Measurements from ENCODE around the gene BMPR1B.

BMPR1B gene

GRCh38 chr4:94759767-94760211, 2.0 kb downstream of the BMPR1B start:
- ChIA-PET POLR2A (no interaction called here), CTCF (no interaction called here)
- no peak overlapping the region for H3K4me3 ChIP-seq (ENCODE audit: low read depth, low read length)
- no peaks in the 10 kb centered on the region for H3K36me3 ChIP-seq (ENCODE audit: control insufficient read depth in 2 of 2, insufficient read depth in 1 of 2, low read length in 2 of 2)
- H3K9me3 ChIP-seq (ENCODE audit: control insufficient read depth, insufficient read depth, low read depth, low read length), result no peaks in the 10 kb centered on the region
- no peak overlapping the region for H3K27ac ChIP-seq (ENCODE audit: extremely low read depth, low read depth, low read length)
- H3K4me1 ChIP-seq (ENCODE audit: control insufficient read depth, insufficient read depth, low read length), result peaks cover 2% of the 10 kb centered on the region; the same call in 1 of the 2 replicates
- TF ChIP-seq ZNF324 (tag by site-specific recombination; IDR thresholded peaks at IDR 0.05) (no peak), ZBTB48 (tag by site-specific recombination; IDR thresholded peaks at IDR 0.05) (no peak; the same call in 1 of the 2 replicates), ZNF121 (tag by site-specific recombination; IDR thresholded peaks at IDR 0.05) (no peak), ZNF37A (tag by site-specific recombination; IDR thresholded peaks at IDR 0.05) (no peak), ZNF610 (tag by site-specific recombination; IDR thresholded peaks at IDR 0.05; ENCODE audit: borderline replicate concordance) (no peak), ZBTB8A (tag by site-specific recombination; IDR thresholded peaks at IDR 0.05) (no peak), ZNF843 (tag by site-specific recombination; IDR thresholded peaks at IDR 0.05) (peak; percentile 84), ZNF48 (tag by site-specific recombination; IDR thresholded peaks at IDR 0.05) (no peak), ZNF223 (tag by site-specific recombination; IDR thresholded peaks at IDR 0.05) (no peak), ZBTB7A (tag by site-specific recombination; IDR thresholded peaks at IDR 0.05; ENCODE audit: low read depth) (no peak), ZNF221 (tag by site-specific recombination; IDR thresholded peaks at IDR 0.05; ENCODE audit: borderline replicate concordance) (no peak), ZNF561 (tag by site-specific recombination; IDR thresholded peaks at IDR 0.05; ENCODE audit: borderline replicate concordance) (no peak), ZNF707 (tag by site-specific recombination; IDR thresholded peaks at IDR 0.05) (no peak), ZNF776 (tag by site-specific recombination; IDR thresholded peaks at IDR 0.05; ENCODE audit: borderline replicate concordance) (no peak), HOXC10 (CRISPR knock-in tag; IDR thresholded peaks at IDR 0.05) (no peak), FEZF1 (tag by site-specific recombination; IDR thresholded peaks at IDR 0.05) (peak; percentile 81), ZSCAN18 (tag by site-specific recombination; IDR thresholded peaks at IDR 0.05) (no peak), OSR2 (tag by site-specific recombination; IDR thresholded peaks at IDR 0.05) (peak; percentile 58), PRDM6 (tag by site-specific recombination; IDR thresholded peaks at IDR 0.05) (peak; percentile 96), GLIS2 (tag by site-specific recombination; IDR thresholded peaks at IDR 0.05) (peak; percentile 31; the same call in 1 of the 2 replicates), ZNF629 (tag by site-specific recombination; IDR thresholded peaks at IDR 0.05) (peak; percentile 36; the same call in 1 of the 2 replicates), SP2 (tag by site-specific recombination; IDR thresholded peaks at IDR 0.05) (no peak), ZNF211 (tag by site-specific recombination; IDR thresholded peaks at IDR 0.05; ENCODE audit: low read depth) (no peak), CTCF (tag by site-specific recombination; IDR thresholded peaks at IDR 0.05) (no peak)
- TF ChIP-seq, protein P1, sequence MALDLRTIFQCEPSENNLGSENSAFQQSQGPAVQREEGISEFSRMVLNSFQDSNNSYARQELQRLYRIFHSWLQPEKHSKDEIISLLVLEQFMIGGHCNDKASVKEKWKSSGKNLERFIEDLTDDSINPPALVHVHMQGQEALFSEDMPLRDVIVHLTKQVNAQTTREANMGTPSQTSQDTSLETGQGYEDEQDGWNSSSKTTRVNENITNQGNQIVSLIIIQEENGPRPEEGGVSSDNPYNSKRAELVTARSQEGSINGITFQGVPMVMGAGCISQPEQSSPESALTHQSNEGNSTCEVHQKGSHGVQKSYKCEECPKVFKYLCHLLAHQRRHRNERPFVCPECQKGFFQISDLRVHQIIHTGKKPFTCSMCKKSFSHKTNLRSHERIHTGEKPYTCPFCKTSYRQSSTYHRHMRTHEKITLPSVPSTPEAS (tag by site-specific recombination; IDR thresholded peaks at IDR 0.05), result no peak
- TF ChIP-seq, protein P2, sequence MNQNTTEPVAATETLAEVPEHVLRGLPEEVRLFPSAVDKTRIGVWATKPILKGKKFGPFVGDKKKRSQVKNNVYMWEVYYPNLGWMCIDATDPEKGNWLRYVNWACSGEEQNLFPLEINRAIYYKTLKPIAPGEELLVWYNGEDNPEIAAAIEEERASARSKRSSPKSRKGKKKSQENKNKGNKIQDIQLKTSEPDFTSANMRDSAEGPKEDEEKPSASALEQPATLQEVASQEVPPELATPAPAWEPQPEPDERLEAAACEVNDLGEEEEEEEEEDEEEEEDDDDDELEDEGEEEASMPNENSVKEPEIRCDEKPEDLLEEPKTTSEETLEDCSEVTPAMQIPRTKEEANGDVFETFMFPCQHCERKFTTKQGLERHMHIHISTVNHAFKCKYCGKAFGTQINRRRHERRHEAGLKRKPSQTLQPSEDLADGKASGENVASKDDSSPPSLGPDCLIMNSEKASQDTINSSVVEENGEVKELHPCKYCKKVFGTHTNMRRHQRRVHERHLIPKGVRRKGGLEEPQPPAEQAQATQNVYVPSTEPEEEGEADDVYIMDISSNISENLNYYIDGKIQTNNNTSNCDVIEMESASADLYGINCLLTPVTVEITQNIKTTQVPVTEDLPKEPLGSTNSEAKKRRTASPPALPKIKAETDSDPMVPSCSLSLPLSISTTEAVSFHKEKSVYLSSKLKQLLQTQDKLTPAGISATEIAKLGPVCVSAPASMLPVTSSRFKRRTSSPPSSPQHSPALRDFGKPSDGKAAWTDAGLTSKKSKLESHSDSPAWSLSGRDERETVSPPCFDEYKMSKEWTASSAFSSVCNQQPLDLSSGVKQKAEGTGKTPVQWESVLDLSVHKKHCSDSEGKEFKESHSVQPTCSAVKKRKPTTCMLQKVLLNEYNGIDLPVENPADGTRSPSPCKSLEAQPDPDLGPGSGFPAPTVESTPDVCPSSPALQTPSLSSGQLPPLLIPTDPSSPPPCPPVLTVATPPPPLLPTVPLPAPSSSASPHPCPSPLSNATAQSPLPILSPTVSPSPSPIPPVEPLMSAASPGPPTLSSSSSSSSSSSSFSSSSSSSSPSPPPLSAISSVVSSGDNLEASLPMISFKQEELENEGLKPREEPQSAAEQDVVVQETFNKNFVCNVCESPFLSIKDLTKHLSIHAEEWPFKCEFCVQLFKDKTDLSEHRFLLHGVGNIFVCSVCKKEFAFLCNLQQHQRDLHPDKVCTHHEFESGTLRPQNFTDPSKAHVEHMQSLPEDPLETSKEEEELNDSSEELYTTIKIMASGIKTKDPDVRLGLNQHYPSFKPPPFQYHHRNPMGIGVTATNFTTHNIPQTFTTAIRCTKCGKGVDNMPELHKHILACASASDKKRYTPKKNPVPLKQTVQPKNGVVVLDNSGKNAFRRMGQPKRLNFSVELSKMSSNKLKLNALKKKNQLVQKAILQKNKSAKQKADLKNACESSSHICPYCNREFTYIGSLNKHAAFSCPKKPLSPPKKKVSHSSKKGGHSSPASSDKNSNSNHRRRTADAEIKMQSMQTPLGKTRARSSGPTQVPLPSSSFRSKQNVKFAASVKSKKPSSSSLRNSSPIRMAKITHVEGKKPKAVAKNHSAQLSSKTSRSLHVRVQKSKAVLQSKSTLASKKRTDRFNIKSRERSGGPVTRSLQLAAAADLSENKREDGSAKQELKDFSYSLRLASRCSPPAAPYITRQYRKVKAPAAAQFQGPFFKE (tag by site-specific recombination; IDR thresholded peaks at IDR 0.05; ENCODE audit: borderline replicate concordance), result no peak
- TF ChIP-seq, protein P3, sequence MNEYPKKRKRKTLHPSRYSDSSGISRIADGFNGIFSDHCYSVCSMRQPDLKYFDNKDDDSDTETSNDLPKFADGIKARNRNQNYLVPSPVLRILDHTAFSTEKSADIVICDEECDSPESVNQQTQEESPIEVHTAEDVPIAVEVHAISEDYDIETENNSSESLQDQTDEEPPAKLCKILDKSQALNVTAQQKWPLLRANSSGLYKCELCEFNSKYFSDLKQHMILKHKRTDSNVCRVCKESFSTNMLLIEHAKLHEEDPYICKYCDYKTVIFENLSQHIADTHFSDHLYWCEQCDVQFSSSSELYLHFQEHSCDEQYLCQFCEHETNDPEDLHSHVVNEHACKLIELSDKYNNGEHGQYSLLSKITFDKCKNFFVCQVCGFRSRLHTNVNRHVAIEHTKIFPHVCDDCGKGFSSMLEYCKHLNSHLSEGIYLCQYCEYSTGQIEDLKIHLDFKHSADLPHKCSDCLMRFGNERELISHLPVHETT (tag by site-specific recombination; IDR thresholded peaks at IDR 0.05), result no peak

Data from HEK293 (cell line).